SK-N-SH treated with all-trans-retinoic acid at 6 μM for 48 hours (cell line): ENCODE results near the gene LRRC4B.

Experiments
- BACH2 ChIP-seq: fragments of 250-450 bp; sonication (Bioruptor Pico); IDR thresholded peaks from 2 replicates; pipeline ENCODE4 v1.9.0; 2021; ENCODE audit warnings: mild to moderate bottlenecking, borderline replicate concordance
- ZC3H10 ChIP-seq: fragments of 250-450 bp; sonication (Bioruptor Pico); IDR thresholded peaks from 2 replicates; pipeline ENCODE4 v1.5.1; 2021; ENCODE audit warnings: mild to moderate bottlenecking, moderate library complexity

DNA sequence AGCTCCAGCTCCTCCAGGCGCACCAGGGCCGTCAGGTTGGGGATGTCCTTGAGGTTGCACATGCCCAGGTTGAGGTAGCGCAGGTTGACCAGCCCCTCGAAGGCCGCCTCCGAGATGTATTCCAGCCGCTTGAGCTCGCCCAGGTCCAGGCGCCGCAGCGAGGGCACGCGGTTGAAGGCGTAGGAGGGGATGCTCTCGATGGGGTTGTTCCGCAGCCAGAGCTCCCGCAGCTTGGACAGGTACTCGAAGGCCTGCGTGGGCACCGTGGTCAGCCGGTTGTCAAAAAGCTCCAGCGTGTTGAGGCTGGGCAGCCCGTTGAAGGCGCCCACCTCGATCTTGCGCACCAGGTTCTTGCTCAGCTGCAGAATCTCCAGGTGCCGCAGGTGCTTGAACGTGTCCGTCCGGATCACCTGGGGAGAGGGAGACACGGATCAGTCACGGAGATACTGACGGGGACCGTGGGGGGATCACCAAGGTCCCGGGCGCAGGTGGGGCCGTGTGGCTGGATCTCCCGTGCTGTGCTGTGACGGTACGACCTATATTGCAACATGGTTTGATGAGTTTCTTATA is 49.1 kb downstream of the LRRC4B start:
- no peak for TF ChIP-seq ZC3H10 (CRISPR knock-in tag)
- no peak for TF ChIP-seq BACH2
